ENCODE results near the gene TBKBP1.

TBKBP1 gene

GRCh38 chr17:47730681-47731080, 36.7 kb downstream of the TBKBP1 start (continued):
- TF ChIP-seq ZNF18 (tag by site-specific recombination; IDR thresholded peaks at IDR 0.05) (no peak), BCL11B (tag by site-specific recombination; IDR thresholded peaks at IDR 0.05; ENCODE audit: low read depth) (no peak), ZNF621 (tag by site-specific recombination; IDR thresholded peaks at IDR 0.05) (no peak), ZNF184 (tag by site-specific recombination; IDR thresholded peaks at IDR 0.05) (no peak)

DNA sequence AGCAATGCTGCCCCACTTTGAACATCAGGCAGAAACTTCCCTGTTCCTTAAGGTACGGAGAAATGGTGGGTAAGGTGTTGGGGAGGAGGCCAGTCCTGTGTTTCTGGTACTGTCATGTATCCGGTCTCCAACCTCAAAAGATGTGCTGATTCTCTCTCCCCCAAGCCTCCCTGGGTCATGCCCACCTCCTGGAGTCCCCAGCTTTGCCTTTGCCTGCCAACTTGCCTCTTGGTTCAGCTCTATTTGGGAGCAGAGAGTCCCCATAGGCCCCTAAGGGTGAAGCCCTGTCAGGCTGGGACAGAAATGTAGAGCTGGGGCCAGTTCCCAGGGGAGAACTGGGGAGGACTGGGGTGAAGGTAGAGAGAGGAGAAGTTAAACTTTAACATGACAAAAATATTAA, 37.4 kb downstream of the TBKBP1 start:
- H3K36me3 ChIP-seq (ENCODE audit: control insufficient read depth in 2 of 2, insufficient read depth in 1 of 2, low read length in 2 of 2), result no peaks in the 10 kb centered on the region
- H3K27ac ChIP-seq (ENCODE audit: extremely low read depth, low read depth, low read length), result no peak overlapping the region
- ChIA-PET POLR2A (interaction anchor here (0.5 to 0.6 kb wide), 2 partner anchors 87 to 362 kb away, joined by 3 to 5 read pairs; no protein-coding TSS in a partner anchor), CTCF (interaction anchor here (0.7 to 1.3 kb wide), 4 partner anchors 9 to 100 kb away, joined by 4 to 5 read pairs (median 4); partner anchors contain the start of gene MRPL10)
- no peaks in the 10 kb centered on the region for H3K9me3 ChIP-seq (ENCODE audit: control insufficient read depth, insufficient read depth, low read depth, low read length)
- H3K4me1 ChIP-seq (ENCODE audit: control insufficient read depth, insufficient read depth, low read length), result no peaks in the 10 kb centered on the region; the same call in 1 of the 2 replicates
- no peak overlapping the region for H3K4me3 ChIP-seq (ENCODE audit: low read depth, low read length)
- TF ChIP-seq ZFP3 (tag by site-specific recombination; IDR thresholded peaks at IDR 0.05; ENCODE audit: low read depth), result no peak
- TF ChIP-seq ZNF311 (tag by site-specific recombination; IDR thresholded peaks at IDR 0.05; ENCODE audit: borderline replicate concordance), result no peak
- no peak for TF ChIP-seq ZNF114 (tag by site-specific recombination; IDR thresholded peaks at IDR 0.05)
- TF ChIP-seq IKZF3 (tag by site-specific recombination; IDR thresholded peaks at IDR 0.05), result no peak
- TF ChIP-seq ZNF521 (tag by site-specific recombination; IDR thresholded peaks at IDR 0.05), result no peak
- TF ChIP-seq ZNF2 (tag by site-specific recombination; IDR thresholded peaks at IDR 0.05), result no peak

- Histone ChIP-seq H3K4me3 (ENCODE audit: low read depth, low read length) (no peak overlapping the region), H3K9me3 (ENCODE audit: control insufficient read depth, insufficient read depth, low read depth, low read length) (no peaks in the 10 kb centered on the region), H3K27ac (ENCODE audit: extremely low read depth, low read depth, low read length) (no peak overlapping the region), H3K36me3 (ENCODE audit: control insufficient read depth in 2 of 2, insufficient read depth in 1 of 2, low read length in 2 of 2) (no peaks in the 10 kb centered on the region), H3K4me1 (ENCODE audit: control insufficient read depth, insufficient read depth, low read length) (no peaks in the 10 kb centered on the region; the same call in 1 of the 2 replicates)
- CTCF ChIA-PET, result interaction anchor here (0.5 to 1.8 kb wide), 20 partner anchors 8 to 1123 kb away, joined by 3 to 9 read pairs (median 4); no protein-coding TSS in a partner anchor
- TF ChIP-seq ZNF335 (tag by site-specific recombination; conservative IDR thresholded peaks at IDR 0.05) (peak; percentile 38; the same call in 1 of the 2 replicates), MZF1 (tag by site-specific recombination; IDR thresholded peaks at IDR 0.05; ENCODE audit: borderline replicate concordance) (no peak), ZNF514 (tag by site-specific recombination; IDR thresholded peaks at IDR 0.05) (no peak)
- TF ChIP-seq, protein P1, sequence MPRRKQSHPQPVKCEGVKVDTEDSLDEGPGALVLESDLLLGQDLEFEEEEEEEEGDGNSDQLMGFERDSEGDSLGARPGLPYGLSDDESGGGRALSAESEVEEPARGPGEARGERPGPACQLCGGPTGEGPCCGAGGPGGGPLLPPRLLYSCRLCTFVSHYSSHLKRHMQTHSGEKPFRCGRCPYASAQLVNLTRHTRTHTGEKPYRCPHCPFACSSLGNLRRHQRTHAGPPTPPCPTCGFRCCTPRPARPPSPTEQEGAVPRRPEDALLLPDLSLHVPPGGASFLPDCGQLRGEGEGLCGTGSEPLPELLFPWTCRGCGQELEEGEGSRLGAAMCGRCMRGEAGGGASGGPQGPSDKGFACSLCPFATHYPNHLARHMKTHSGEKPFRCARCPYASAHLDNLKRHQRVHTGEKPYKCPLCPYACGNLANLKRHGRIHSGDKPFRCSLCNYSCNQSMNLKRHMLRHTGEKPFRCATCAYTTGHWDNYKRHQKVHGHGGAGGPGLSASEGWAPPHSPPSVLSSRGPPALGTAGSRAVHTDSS (tag by site-specific recombination; IDR thresholded peaks at IDR 0.05), result no peak
- POLR2A ChIA-PET, result interaction anchor here (0.6 to 1.3 kb wide), 5 partner anchors 8 to 83 kb away, joined by 3 to 9 read pairs (median 3); partner anchors contain the start of gene KPNB1
These were observed 38.6 kb downstream of the TBKBP1 start for GRCh38 chr17:47732399-47733046.

DNA sequence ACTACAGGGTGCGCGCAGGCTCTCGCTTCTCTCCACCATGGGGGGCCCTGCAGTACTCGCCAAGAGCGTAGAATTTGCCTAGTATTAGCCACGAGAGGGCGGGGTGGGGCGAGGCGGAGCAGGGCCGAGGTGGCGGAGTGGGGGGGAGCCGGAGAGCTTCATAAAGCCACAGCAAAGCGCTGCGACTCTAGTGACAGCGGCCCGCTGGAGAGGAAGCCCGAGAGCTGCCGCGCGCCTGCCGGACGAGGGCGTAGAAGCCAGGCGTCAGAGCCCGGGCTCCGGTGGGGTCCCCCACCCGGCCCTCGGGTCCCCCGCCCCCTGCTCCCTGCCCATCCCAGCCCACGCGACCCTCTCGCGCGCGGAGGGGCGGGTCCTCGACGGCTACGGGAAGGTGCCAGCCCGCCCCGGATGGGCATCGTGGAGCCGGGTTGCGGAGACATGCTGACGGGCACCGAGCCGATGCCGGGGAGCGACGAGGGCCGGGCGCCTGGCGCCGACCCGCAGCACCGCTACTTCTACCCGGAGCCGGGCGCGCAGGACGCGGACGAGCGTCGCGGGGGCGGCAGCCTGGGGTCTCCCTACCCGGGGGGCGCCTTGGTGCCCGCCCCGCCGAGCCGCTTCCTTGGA, 39.2 kb downstream of the TBKBP1 start, which contains the start of gene TBX21:
TBX21 (plus strand) TSS at position 190 of the 627 bp plus-strand sequence; CDS start at position 409, 219 bp downstream.
- CTCF ChIA-PET, result interaction anchor here (0.5 to 1.8 kb wide), 19 partner anchors 9 to 1122 kb away, joined by 3 to 9 read pairs (median 4); no protein-coding TSS in a partner anchor
- H3K36me3 ChIP-seq (ENCODE audit: control insufficient read depth in 2 of 2, insufficient read depth in 1 of 2, low read length in 2 of 2), result no peaks in the 10 kb centered on the region
- no peak within 1 kb of the TSS for H3K27ac ChIP-seq (ENCODE audit: extremely low read depth, low read depth, low read length)
- H3K9me3 ChIP-seq (ENCODE audit: control insufficient read depth, insufficient read depth, low read depth, low read length), result no peaks in the 10 kb centered on the region
- peak within 1 kb of the TSS; percentile 37 for H3K4me3 ChIP-seq (ENCODE audit: low read depth, low read length)
- no peaks in the 10 kb centered on the region; the same call in 1 of the 2 replicates for H3K4me1 ChIP-seq (ENCODE audit: control insufficient read depth, insufficient read depth, low read length)
- POLR2A ChIA-PET, result interaction anchor here (0.5 to 1.3 kb wide), 6 partner anchors 8 to 116 kb away, joined by 3 to 9 read pairs (median 3); partner anchors contain the start of gene KPNB1
- TF ChIP-seq ZNF585B (tag by site-specific recombination; IDR thresholded peaks at IDR 0.05) (no peak), ZNF155 (tag by site-specific recombination; IDR thresholded peaks at IDR 0.05) (no peak), MYNN (tag by site-specific recombination; IDR thresholded peaks at IDR 0.05; ENCODE audit: borderline replicate concordance) (no peak), ZNF600 (tag by site-specific recombination; IDR thresholded peaks at IDR 0.05) (0 out of 2 replicates have a peak, but pooled peaks have one; percentile 44), ZIC2 (tag by site-specific recombination; IDR thresholded peaks at IDR 0.05) (peak; percentile 44; the same call in 1 of the 2 replicates), ZNF549 (tag by site-specific recombination; IDR thresholded peaks at IDR 0.05) (no peak)
- TF ChIP-seq, protein P2, sequence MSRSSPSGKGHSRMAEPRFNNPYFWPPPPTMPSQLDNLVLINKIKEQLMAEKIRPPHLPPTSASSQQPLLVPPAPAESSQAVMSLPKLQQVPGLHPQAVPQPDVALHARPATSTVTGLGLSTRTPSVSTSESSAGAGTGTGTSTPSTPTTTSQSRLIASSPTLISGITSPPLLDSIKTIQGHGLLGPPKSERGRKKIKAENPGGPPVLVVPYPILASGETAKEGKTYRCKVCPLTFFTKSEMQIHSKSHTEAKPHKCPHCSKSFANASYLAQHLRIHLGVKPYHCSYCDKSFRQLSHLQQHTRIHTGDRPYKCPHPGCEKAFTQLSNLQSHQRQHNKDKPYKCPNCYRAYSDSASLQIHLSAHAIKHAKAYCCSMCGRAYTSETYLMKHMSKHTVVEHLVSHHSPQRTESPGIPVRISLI (tag by site-specific recombination; IDR thresholded peaks at IDR 0.05), result no peak
- TF ChIP-seq, protein P3, sequence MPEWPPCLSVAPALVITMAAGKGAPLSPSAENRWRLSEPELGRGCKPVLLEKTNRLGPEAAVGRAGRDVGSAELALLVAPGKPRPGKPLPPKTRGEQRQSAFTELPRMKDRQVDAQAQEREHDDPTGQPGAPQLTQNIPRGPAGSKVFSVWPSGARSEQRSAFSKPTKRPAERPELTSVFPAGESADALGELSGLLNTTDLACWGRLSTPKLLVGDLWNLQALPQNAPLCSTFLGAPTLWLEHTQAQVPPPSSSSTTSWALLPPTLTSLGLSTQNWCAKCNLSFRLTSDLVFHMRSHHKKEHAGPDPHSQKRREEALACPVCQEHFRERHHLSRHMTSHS (tag by site-specific recombination; IDR thresholded peaks at IDR 0.05), result no peak
